ENCODE measurements around the gene THSD4.

THSD4 gene

DNA sequence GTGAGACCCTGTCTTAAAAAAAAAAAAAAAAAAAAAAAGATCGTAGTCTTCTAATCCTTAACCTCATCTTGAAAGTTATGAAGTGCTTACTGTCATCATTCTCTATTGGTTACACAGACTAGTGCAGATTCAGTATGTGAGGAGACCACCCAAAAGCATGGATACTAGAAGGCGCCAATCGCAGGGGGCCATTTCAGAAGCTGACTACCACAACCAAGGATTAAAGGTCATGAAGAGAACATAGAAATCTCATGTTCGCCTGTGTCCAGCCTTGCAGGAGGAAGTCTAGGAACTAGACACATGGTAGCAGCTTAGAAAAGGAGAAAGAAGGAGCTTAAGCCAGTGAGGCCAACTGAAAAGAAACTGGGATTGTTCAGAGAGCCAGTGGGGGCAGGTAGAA is 207.8 kb downstream of the THSD4 start:
- H3K4me3 ChIP-seq (ENCODE audit: low read length, poor library complexity, severe bottlenecking) = no peak overlapping the region
- no peak overlapping the region for H2AFZ ChIP-seq (ENCODE audit: low read length)
- no peaks in the 10 kb centered on the region for H3K79me2 ChIP-seq (ENCODE audit: insufficient read depth, low read length)
- TF ChIP-seq, protein P1, sequence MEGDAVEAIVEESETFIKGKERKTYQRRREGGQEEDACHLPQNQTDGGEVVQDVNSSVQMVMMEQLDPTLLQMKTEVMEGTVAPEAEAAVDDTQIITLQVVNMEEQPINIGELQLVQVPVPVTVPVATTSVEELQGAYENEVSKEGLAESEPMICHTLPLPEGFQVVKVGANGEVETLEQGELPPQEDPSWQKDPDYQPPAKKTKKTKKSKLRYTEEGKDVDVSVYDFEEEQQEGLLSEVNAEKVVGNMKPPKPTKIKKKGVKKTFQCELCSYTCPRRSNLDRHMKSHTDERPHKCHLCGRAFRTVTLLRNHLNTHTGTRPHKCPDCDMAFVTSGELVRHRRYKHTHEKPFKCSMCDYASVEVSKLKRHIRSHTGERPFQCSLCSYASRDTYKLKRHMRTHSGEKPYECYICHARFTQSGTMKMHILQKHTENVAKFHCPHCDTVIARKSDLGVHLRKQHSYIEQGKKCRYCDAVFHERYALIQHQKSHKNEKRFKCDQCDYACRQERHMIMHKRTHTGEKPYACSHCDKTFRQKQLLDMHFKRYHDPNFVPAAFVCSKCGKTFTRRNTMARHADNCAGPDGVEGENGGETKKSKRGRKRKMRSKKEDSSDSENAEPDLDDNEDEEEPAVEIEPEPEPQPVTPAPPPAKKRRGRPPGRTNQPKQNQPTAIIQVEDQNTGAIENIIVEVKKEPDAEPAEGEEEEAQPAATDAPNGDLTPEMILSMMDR (conservative IDR thresholded peaks at IDR 0.05; ENCODE audit: low read length) = no peak
- TF ChIP-seq EZH2phosphoT487 (IDR thresholded peaks at IDR 0.05; ENCODE audit: borderline replicate concordance) = no peak
- no peaks in the 10 kb centered on the region for H3K4me1 ChIP-seq (ENCODE audit: insufficient read depth, low read length, poor library complexity, severe bottlenecking)
- H3K9me2 ChIP-seq (replicated peaks; ENCODE audit: low read depth, low read length) = no peaks in the 10 kb centered on the region
- H3K4me2 ChIP-seq (ENCODE audit: low read depth, low read length, poor library complexity, severe bottlenecking) = no peak overlapping the region
- no peak overlapping the region for H3K9ac ChIP-seq (ENCODE audit: low read depth, low read length, poor library complexity, severe bottlenecking)
- no peaks in the 10 kb centered on the region for H4K20me1 ChIP-seq (ENCODE audit: insufficient read depth, low read length, poor library complexity, severe bottlenecking)
- H3F3A ChIP-seq (ENCODE audit: low read depth) = no peaks in the 10 kb centered on the region
- no peaks in the 10 kb centered on the region for H3K36me3 ChIP-seq (ENCODE audit: insufficient read depth, low read length)
- H3K9me3 ChIP-seq (ENCODE audit: insufficient read depth, low read depth, low read length) = no peaks in the 10 kb centered on the region
- H3K27me3 ChIP-seq (ENCODE audit: insufficient read depth, low read length, poor library complexity, severe bottlenecking) = no peaks in the 10 kb centered on the region

DNA sequence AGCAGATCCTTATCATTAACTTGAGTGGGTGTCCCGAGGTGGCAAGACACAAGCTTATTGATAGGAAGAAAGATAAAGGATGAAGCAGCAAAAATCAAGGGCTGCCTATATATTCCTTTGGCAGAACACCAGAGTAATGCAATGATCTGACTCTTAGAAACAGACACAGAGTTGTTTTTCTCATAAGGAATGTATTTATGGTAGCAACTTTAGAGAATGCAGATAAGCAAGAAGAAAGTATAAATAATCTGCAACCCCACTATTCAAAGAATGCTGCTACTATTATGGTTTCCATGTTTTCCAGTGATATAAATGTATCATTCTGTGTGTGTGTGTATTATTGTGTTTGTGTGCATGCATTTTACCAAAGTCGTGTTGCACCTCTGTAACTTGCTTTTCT is 208.3 kb downstream of the THSD4 start:
- Histone ChIP-seq H3K9me3 (ENCODE audit: insufficient read depth, low read depth, low read length) (no peaks in the 10 kb centered on the region), H3K36me3 (ENCODE audit: insufficient read depth, low read length) (no peaks in the 10 kb centered on the region), H3K9ac (ENCODE audit: low read depth, low read length, poor library complexity, severe bottlenecking) (no peak overlapping the region), H3K79me2 (ENCODE audit: insufficient read depth, low read length) (no peaks in the 10 kb centered on the region), H3K9me2 (replicated peaks; ENCODE audit: low read depth, low read length) (no peaks in the 10 kb centered on the region), H4K20me1 (ENCODE audit: insufficient read depth, low read length, poor library complexity, severe bottlenecking) (no peaks in the 10 kb centered on the region), H3K4me1 (ENCODE audit: insufficient read depth, low read length, poor library complexity, severe bottlenecking) (no peaks in the 10 kb centered on the region), H3K4me2 (ENCODE audit: low read depth, low read length, poor library complexity, severe bottlenecking) (no peak overlapping the region), H2AFZ (ENCODE audit: low read length) (no peak overlapping the region), H3F3A (ENCODE audit: low read depth) (no peaks in the 10 kb centered on the region), H3K4me3 (ENCODE audit: low read length, poor library complexity, severe bottlenecking) (no peak overlapping the region), H3K27me3 (ENCODE audit: insufficient read depth, low read length, poor library complexity, severe bottlenecking) (no peaks in the 10 kb centered on the region)
- TF ChIP-seq EZH2phosphoT487 (IDR thresholded peaks at IDR 0.05; ENCODE audit: borderline replicate concordance) = no peak
- TF ChIP-seq, protein P1 (conservative IDR thresholded peaks at IDR 0.05; ENCODE audit: low read length) = no peak

DNA sequence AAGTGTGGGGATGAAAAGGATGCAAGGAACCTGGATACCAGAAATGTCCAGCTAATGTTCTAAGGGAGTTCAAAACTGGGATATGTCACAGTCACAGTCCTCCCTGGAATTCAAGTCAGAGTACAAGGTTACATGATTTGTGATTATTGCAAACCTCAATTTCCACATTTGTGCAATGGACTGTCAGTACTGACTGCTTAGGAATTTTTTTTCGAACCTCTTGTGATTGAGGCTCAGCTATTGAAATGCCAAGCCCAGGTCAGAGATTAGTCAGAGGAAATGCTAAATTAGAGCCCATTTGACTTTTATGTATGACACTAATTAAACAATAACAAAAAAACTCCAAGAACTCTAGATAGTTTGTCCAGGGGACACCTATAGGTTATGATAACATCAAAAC is 210.2 kb downstream of the THSD4 start:
- Histone ChIP-seq H3K4me2 (ENCODE audit: low read depth, low read length, poor library complexity, severe bottlenecking) (no peak overlapping the region), H3K9me3 (ENCODE audit: insufficient read depth, low read depth, low read length) (no peaks in the 10 kb centered on the region), H2AFZ (ENCODE audit: low read length) (no peak overlapping the region), H3K9ac (ENCODE audit: low read depth, low read length, poor library complexity, severe bottlenecking) (no peak overlapping the region), H3F3A (ENCODE audit: low read depth) (no peaks in the 10 kb centered on the region), H3K4me3 (ENCODE audit: low read length, poor library complexity, severe bottlenecking) (no peak overlapping the region), H3K79me2 (ENCODE audit: insufficient read depth, low read length) (no peaks in the 10 kb centered on the region), H4K20me1 (ENCODE audit: insufficient read depth, low read length, poor library complexity, severe bottlenecking) (no peaks in the 10 kb centered on the region), H3K4me1 (ENCODE audit: insufficient read depth, low read length, poor library complexity, severe bottlenecking) (no peaks in the 10 kb centered on the region), H3K27me3 (ENCODE audit: insufficient read depth, low read length, poor library complexity, severe bottlenecking) (no peaks in the 10 kb centered on the region), H3K9me2 (replicated peaks; ENCODE audit: low read depth, low read length) (no peaks in the 10 kb centered on the region), H3K36me3 (ENCODE audit: insufficient read depth, low read length) (no peaks in the 10 kb centered on the region)
- no peak for TF ChIP-seq EZH2phosphoT487 (IDR thresholded peaks at IDR 0.05; ENCODE audit: borderline replicate concordance)
- TF ChIP-seq, protein P1 (conservative IDR thresholded peaks at IDR 0.05; ENCODE audit: low read length) = no peak

All from Loucy (cell line).